ENCODE measurements around the gene HOXA9.

GRCh38 chr7:27167916-27168264 is 2.6 kb upstream of the HOXA9 start:
- TF ChIP-seq CTCF (IDR thresholded peaks at IDR 0.05; ENCODE audit: poor library complexity, severe bottlenecking) (no peak), EZH2 (IDR thresholded peaks at IDR 0.05; ENCODE audit: borderline replicate concordance, insufficient read depth, low read length, poor library complexity, severe bottlenecking) (no peak), POLR2AphosphoS5 (IDR thresholded peaks at IDR 0.05) (no peak), RAD21 (conservative IDR thresholded peaks at IDR 0.05) (no peak), REST (IDR thresholded peaks at IDR 0.05; ENCODE audit: borderline replicate concordance) (no peak), TAF1 (IDR thresholded peaks at IDR 0.05; ENCODE audit: low read depth) (no peak), EP300 (conservative IDR thresholded peaks at IDR 0.05; ENCODE audit: poor library complexity, severe bottlenecking) (no peak), MXI1 (conservative IDR thresholded peaks at IDR 0.05; ENCODE audit: poor library complexity, severe bottlenecking) (no peak)

All from neural cell (in vitro differentiated cells).